Activated T-cell treated with anti-CD3 and anti-CD28 coated beads, Interleukin-2, amount 50 U/mL, for 72 hours (primary cell): ENCODE data around the gene KMT2E. TPM values are rescaled to one million over a fixed set of nuclear protein-coding genes. Genes with fewer than 3 reads are reported as not detected.
"Not testable (repeated sequence)": the region's sequence is repeated elsewhere in the genome, so short reads cannot be mapped to it uniquely, and the experiment has no call there.

Source experiments
- ATAC-seq, 2 donors: fragments of 150-1000 bp; cut with Tn5 transposase; replicated peaks in 1 of 2; 2 replicates each; pipeline ENCODE4 v1.10.0; 2021; ENCODE audit warnings: moderate library complexity in 2 of 2, mild to moderate bottlenecking in 1 of 2
- DNase-seq, 2 donors: peaks; one replicate each; pipeline ENCODE4 v3.0.0; 2021 to 2022; ENCODE audit warnings: mixed read lengths in 1 of 2
- H3K27ac Mint-ChIP-seq: one replicate; pipeline ENCODE4 v1.8.0; 2022; ENCODE audit warnings: mild to moderate bottlenecking, moderate library complexity, mixed read lengths
- H3K27me3 Mint-ChIP-seq: one replicate; pipeline ENCODE4 v1.8.0; 2022; ENCODE audit warnings: low read depth, mixed read lengths
- H3K36me3 Mint-ChIP-seq, 2 donors: one replicate each; pipeline ENCODE4 v1.8.0; 2022; ENCODE audit warnings: mixed read lengths in 2 of 2, mild to moderate bottlenecking in 1 of 2; ENCODE audit not compliant: insufficient read depth in 2 of 2
- H3K4me1 Mint-ChIP-seq: one replicate; pipeline ENCODE4 v1.8.0; 2022; ENCODE audit warnings: low read depth, mixed read lengths
- H3K4me3 Mint-ChIP-seq, 2 donors: one replicate each; pipeline ENCODE4 v1.8.0; 2022; ENCODE audit warnings: mild to moderate bottlenecking in 2 of 2, mixed read lengths in 2 of 2, moderate library complexity in 2 of 2
- H3K9me3 Mint-ChIP-seq, 2 donors: one replicate each; pipeline ENCODE4 v1.8.0; 2022; ENCODE audit warnings: mixed read lengths in 2 of 2
- total RNA-seq, 2 donors: library from RNA; stranded (reverse); gene quantifications; one replicate each; pipeline ENCODE4 v1.2.3, GENCODE V29; 2022

The KMT2E gene
- total RNA-seq, 2 donors from 2014 or later = 96.4 to 112 TPM

DNA sequence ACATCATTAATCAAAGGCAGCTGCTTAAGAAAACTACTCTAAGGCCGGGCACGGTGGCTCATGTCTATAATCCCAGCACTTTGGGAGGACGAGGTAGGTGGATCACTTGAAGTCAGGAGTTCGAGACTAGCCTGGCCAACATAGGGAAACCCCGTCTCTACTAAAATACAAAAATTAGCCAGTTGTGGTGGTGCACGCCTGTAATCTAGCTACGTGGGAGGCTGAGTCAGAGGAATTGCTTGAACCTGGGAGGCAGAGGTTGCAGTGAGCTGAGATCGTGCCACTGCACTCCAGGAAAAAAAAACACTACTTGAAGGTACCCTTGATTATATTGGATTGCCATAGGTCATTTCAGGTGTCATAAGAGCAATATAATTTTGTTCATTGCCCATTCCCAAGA is 14.9 kb downstream of the KMT2E start:
- not testable (repeated sequence) for H3K9me3 Mint-ChIP-seq, ATAC-seq, DNase-seq, H3K4me3 Mint-ChIP-seq, H3K27me3 Mint-ChIP-seq
- peaks cover 6 to 14% of the 10 kb centered on the region in 2 donors for H3K36me3 Mint-ChIP-seq
- H3K4me1 Mint-ChIP-seq = peaks cover 80% of the 10 kb centered on the region
- peak overlapping the region; percentile 52 for H3K27ac Mint-ChIP-seq

DNA sequence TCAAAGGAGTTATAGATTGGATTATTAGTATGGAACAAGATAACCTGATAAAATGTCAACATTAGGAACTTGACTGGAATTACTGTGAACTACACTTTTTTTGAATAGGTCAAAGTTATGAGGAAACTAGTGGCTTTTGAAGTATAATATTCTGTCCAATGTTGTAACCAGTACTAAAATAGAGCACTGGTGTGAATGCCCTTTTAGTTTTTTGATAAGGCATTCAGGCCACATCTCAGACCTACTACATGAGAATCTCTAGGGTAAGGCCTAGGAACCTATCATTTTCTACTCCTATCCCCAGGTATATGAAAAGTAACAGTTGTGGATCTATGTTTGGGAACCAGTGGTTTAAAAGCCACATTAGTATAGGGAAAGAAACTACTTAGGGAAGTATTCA is 16.4 kb downstream of the KMT2E start:
- Mint-ChIP-seq H3K27ac (peak overlapping the region; percentile 64), H3K36me3 (peaks cover 6 to 10% of the 10 kb centered on the region in 2 donors), H3K4me1 (peaks cover 75% of the 10 kb centered on the region)

GRCh38 chr7:105032553-105033214 is 18.7 kb downstream of the KMT2E start:
- peaks cover 75% of the 10 kb centered on the region for H3K4me1 Mint-ChIP-seq
- H3K27me3 Mint-ChIP-seq = no peaks in the 10 kb centered on the region
- H3K4me3 Mint-ChIP-seq = peak overlapping the region in 1 of 2 donors; percentile 1
- DNase-seq (no peak), ATAC-seq (peak in 1 of 2 donors; percentile 28)
- no peaks in the 10 kb centered on the region for H3K9me3 Mint-ChIP-seq
- H3K36me3 Mint-ChIP-seq = peaks cover 6 to 16% of the 10 kb centered on the region in 2 donors
- H3K27ac Mint-ChIP-seq = no peak overlapping the region

More for the DNA sequence above, 16.4 kb downstream of the KMT2E start:
- ATAC-seq (no peak), DNase-seq (no peak)
- Mint-ChIP-seq H3K9me3 (no peaks in the 10 kb centered on the region), H3K27me3 (no peaks in the 10 kb centered on the region), H3K4me3 (peak overlapping the region in 1 of 2 donors; percentile 21)

DNA sequence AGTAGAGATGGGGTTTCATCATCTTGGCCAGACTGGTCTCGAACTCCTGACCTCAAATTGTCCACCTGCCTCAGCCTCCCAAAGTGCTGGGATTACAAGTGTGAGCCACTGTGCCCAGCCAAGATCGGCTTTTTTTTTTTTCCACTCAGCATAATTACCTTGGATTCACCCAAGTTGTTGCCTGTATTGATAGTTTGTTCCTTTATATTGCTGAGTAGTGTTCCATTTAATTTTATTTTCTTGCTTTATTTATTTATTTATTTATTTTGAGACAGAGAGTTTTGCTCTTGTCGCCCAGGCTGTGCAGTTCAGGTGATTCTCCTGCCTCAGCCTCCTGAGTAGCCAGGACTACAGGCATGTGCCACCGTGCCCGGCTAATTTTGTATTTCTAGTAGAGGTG is 21.3 kb downstream of the KMT2E start:
- Mint-ChIP-seq H3K27me3 (no peaks in the 10 kb centered on the region), H3K4me1 (peaks cover 73% of the 10 kb centered on the region), H3K27ac (no peak overlapping the region), H3K36me3 (peaks cover 0 to 16% of the 10 kb centered on the region in 2 donors), H3K4me3 (peak overlapping the region in 1 of 2 donors; percentile 27), H3K9me3 (no peaks in the 10 kb centered on the region)
- no peak for ATAC-seq
- DNase-seq = no peak

DNA sequence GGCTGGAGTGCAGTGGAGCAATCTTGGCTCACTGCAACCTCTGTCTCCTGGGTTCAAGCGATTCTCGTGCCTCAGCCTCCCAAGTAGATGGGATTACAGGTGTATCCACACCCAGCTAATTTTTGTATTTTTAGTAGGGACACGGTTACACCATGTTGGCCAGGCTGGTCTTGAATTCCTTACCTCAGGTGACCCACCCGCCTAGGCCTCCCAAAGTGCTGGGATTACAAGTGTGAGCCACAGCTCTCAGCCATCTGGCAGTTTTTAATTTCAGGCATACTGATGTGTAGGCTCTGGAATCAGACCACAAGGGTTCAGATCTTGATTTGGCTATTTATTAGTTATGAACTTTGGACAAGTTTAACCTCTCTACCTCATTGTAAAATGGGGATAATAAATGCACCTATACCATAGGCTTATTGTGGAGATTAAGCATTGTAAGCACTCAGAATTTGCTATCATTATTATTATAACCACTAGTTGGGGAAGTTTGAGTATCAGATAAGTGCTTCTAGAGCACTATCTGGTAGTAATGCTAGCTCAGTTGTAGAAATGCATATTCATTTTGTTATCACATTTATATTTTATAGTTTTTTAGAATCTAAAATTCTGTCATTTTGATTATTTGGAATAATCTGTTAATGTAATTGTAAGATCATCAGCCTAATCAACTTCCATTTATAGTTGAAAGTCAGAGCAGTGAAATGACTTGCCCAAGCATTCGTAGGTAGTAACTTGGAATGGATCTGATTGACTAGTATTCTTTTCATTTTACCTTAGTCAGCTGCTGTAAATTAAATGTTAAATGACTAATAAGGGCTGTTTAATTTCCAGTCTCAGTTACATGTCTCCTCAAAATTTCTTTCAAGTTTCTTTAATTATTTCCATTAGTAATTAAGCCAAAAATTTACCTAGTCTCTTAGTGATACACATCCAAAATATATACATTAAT is 22.5 kb downstream of the KMT2E start:
- no peak for DNase-seq
- Mint-ChIP-seq H3K27me3 (no peaks in the 10 kb centered on the region), H3K4me3 (peak overlapping the region; percentile 32 to 39), H3K4me1 (peaks cover 70% of the 10 kb centered on the region), H3K27ac (no peak overlapping the region), H3K36me3 (peaks cover 0 to 12% of the 10 kb centered on the region in 2 donors), H3K9me3 (no peaks in the 10 kb centered on the region)
- no peak for ATAC-seq

DNA sequence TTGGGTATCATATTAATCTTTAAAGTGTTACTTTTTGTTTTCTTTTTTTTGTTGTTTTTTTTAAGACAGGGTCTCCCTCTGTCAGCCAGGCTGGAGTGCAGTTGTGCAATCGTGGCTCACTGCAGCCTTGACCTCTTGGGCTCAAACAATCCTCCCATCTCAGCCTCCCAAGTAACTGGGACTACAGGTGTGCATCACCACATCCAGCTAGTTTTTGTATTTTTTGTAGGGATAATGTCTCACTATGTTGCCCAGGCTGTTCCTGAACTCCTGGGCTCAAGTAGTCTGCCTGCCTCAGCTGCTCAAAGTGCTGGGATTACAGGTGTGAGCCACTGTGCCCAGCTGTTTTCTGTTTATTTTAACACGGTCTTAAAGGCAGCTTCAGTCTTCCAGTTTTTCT is 23.3 kb downstream of the KMT2E start:
- no peak for DNase-seq
- peaks cover 65% of the 10 kb centered on the region for H3K4me1 Mint-ChIP-seq
- peak overlapping the region in 1 of 2 donors; percentile 45 for H3K4me3 Mint-ChIP-seq
- ATAC-seq = no peak
- H3K27ac Mint-ChIP-seq = peak overlapping the region; percentile 91
- peaks cover 0 to 16% of the 10 kb centered on the region in 2 donors for H3K36me3 Mint-ChIP-seq
- no peaks in the 10 kb centered on the region for H3K9me3 Mint-ChIP-seq
- no peaks in the 10 kb centered on the region for H3K27me3 Mint-ChIP-seq

- Mint-ChIP-seq H3K4me1 (peaks cover 16% of the 10 kb centered on the region), H3K27ac (peak overlapping the region; percentile 62), H3K27me3 (no peaks in the 10 kb centered on the region), H3K4me3 (no peak overlapping the region), H3K36me3 (peaks cover 8 to 29% of the 10 kb centered on the region in 2 donors), H3K9me3 (no peaks in the 10 kb centered on the region)
- ATAC-seq (no peak), DNase-seq (no peak)
These were observed 30.6 kb downstream of the KMT2E start for GRCh38 chr7:105044449-105045070.

- H3K27ac Mint-ChIP-seq = peak overlapping the region; percentile 62
These were observed 32.4 kb downstream of the KMT2E start for GRCh38 chr7:105046414-105046813.

GRCh38 chr7:105047932-105048331 is 33.9 kb downstream of the KMT2E start:
- ATAC-seq = no peak
- H3K27ac Mint-ChIP-seq = no peak overlapping the region
- no peak overlapping the region for H3K4me3 Mint-ChIP-seq
- H3K27me3 Mint-ChIP-seq = no peaks in the 10 kb centered on the region
- peaks cover 12 to 41% of the 10 kb centered on the region in 2 donors for H3K36me3 Mint-ChIP-seq
- H3K9me3 Mint-ChIP-seq = no peaks in the 10 kb centered on the region
- no peak for DNase-seq
- H3K4me1 Mint-ChIP-seq = peaks cover 29% of the 10 kb centered on the region

More at GRCh38 chr7:105046414-105046813, 32.4 kb downstream of the KMT2E start:
- Mint-ChIP-seq H3K9me3 (no peaks in the 10 kb centered on the region), H3K36me3 (peaks cover 11 to 40% of the 10 kb centered on the region in 2 donors), H3K27me3 (no peaks in the 10 kb centered on the region), H3K4me1 (peaks cover 26% of the 10 kb centered on the region), H3K4me3 (no peak overlapping the region)
- no peak for DNase-seq
- ATAC-seq = no peak

DNA sequence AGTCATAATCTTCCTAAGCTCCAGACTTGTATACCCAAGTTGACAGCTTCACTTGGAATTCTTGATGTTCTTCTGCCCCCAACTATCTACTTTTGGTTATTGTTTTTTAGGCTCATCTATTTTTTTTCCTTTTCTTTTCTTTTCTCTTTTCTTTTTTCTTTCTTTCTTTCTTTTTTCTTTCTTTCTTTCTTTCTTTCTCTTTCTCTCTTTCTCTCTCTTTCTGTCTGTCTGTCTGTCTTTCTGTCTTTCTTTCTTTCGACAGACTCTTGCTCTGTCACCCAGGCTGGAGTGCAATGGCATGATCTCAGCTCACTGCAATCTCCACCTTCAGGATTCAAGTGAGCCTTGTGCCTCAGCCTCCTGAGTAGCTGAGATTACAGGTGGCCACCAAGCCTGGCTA is 36.5 kb downstream of the KMT2E start:
- Mint-ChIP-seq H3K36me3 (peaks cover 11 to 46% of the 10 kb centered on the region in 2 donors), H3K4me1 (peaks cover 35% of the 10 kb centered on the region), H3K9me3 (no peaks in the 10 kb centered on the region)

GRCh38 chr7:105050899-105051298 is 36.9 kb downstream of the KMT2E start:
- H3K27ac Mint-ChIP-seq = peak overlapping the region; percentile 71
- not testable (repeated sequence) for DNase-seq, H3K27me3 Mint-ChIP-seq, ATAC-seq, H3K9me3 Mint-ChIP-seq, H3K4me3 Mint-ChIP-seq
- H3K4me1 Mint-ChIP-seq = peaks cover 39% of the 10 kb centered on the region
- H3K36me3 Mint-ChIP-seq = peaks cover 9 to 43% of the 10 kb centered on the region in 2 donors

More for the DNA sequence above, 36.5 kb downstream of the KMT2E start:
- no peaks in the 10 kb centered on the region for H3K27me3 Mint-ChIP-seq
- no peak overlapping the region for H3K4me3 Mint-ChIP-seq
- H3K27ac Mint-ChIP-seq = peak overlapping the region; percentile 71
- ATAC-seq (no peak), DNase-seq (no peak)

DNA sequence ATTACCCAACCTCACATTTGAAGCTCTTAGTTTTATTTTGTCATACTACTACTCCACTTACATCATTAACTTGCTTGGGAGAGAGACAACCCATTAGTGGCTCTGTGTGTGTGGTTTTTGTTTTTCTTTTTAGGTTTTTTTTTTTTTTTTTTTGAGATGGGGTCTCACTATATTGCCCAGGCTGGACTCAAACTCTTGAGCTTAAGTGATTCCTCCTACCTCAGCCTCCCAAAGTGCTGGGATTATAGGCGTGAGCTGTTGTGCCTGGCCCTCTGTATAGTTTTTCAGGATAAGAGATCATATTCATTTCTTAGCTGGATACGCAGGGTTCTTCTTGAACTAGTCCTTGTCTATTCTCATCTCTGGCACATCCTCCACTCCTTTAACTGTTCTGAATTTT is 41.1 kb downstream of the KMT2E start:
- Mint-ChIP-seq H3K27ac (peak overlapping the region; percentile 88), H3K4me3 (peak overlapping the region in 1 of 2 donors; percentile 4), H3K36me3 (peaks cover 6 to 30% of the 10 kb centered on the region in 2 donors), H3K9me3 (no peaks in the 10 kb centered on the region), H3K27me3 (no peaks in the 10 kb centered on the region), H3K4me1 (peaks cover 42% of the 10 kb centered on the region)
- DNase-seq = no peak
- no peak for ATAC-seq

- Mint-ChIP-seq H3K36me3 (peaks cover 6 to 28% of the 10 kb centered on the region in 2 donors), H3K9me3 (no peaks in the 10 kb centered on the region)
These were observed 41.6 kb downstream of the KMT2E start for GRCh38 chr7:105055621-105056020.

More at GRCh38 chr7:105055621-105056020, 41.6 kb downstream of the KMT2E start:
- H3K4me1 Mint-ChIP-seq = peaks cover 47% of the 10 kb centered on the region
- peak overlapping the region; percentile 66 for H3K27ac Mint-ChIP-seq
- no peak for ATAC-seq
- H3K4me3 Mint-ChIP-seq = no peak overlapping the region
- DNase-seq = no peak
- H3K27me3 Mint-ChIP-seq = no peaks in the 10 kb centered on the region
